A673 (cell line): ENCODE results near the gene SLC11A1.

Experiments used
- EZH2 ChIP-seq: fragments of 200-600 bp; sonication (generic); IDR thresholded peaks from 2 replicates; pipeline ENCODE4 v1.6.1; 2017; ENCODE audit warnings: borderline replicate concordance, low read depth, mild to moderate bottlenecking, mixed read lengths, antibody characterized with exemption, low read length; ENCODE audit not compliant: poor library complexity, severe bottlenecking
- TF ChIP-seq, protein P1 (sequence below): fragments of 300-800, 200-600 bp; sonication (generic); conservative IDR thresholded peaks from 2 replicates; pipeline ENCODE4 v1.5.1; 2017; ENCODE audit warnings: low read depth, mild to moderate bottlenecking, antibody characterized with exemption, low read length, moderate library complexity, mixed read lengths

DNA sequence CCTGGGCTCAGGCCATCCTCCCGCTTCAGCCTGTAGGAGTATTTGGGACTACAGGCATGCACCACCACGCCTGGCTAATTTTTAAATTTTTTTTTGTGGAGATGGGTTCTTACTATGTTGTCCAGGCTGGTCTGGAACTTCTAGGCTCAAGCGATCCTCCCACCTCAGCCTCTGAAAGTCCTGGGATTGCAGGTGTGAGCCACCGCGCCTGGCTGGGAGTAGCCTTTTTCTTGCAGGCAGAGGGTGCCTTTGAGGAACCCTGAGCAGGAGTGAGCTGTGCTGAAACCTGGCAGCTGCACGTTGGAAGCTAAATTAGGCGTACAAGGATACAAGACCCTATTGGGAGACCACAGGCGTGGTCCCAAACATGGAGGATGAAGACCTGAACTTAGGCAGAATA lies 25.6 kb downstream of the SLC11A1 start:
- TF ChIP-seq, protein P1, sequence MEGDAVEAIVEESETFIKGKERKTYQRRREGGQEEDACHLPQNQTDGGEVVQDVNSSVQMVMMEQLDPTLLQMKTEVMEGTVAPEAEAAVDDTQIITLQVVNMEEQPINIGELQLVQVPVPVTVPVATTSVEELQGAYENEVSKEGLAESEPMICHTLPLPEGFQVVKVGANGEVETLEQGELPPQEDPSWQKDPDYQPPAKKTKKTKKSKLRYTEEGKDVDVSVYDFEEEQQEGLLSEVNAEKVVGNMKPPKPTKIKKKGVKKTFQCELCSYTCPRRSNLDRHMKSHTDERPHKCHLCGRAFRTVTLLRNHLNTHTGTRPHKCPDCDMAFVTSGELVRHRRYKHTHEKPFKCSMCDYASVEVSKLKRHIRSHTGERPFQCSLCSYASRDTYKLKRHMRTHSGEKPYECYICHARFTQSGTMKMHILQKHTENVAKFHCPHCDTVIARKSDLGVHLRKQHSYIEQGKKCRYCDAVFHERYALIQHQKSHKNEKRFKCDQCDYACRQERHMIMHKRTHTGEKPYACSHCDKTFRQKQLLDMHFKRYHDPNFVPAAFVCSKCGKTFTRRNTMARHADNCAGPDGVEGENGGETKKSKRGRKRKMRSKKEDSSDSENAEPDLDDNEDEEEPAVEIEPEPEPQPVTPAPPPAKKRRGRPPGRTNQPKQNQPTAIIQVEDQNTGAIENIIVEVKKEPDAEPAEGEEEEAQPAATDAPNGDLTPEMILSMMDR = no peak
- no peak for TF ChIP-seq EZH2
